ENCODE measurements around the gene EDEM1. TPM values are rescaled to one million over a fixed set of nuclear protein-coding genes. Genes with fewer than 3 reads are reported as not detected.
"Not testable (repeated sequence)": the region's sequence is repeated elsewhere in the genome, so short reads cannot be mapped to it uniquely, and the experiment has no call there.

Gene EDEM1
- total RNA-seq, 8 experiments from 2014 or later = 8.5 to 33.6 (median 13.3) TPM

DNA sequence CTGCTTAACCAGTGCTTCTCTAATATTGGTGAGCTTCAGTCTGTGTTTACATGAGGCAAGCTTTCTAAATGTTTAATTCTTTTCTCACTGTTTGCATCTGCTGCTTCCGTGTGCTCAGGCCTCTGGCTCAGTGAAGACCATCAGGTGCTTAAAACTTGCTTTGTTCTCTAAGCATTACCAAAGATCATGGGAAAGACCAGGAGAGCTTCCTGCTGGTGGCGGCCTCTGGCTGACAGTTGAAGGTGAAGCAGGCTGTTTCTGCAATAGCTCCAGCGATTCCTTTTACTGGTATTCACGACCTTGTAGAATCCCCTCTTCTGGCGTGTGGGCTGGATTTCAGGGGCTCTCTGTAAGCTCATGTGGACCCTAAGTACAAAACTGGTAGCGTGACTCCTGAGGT lies 45.1 kb downstream of the EDEM1 start:
- WGBS, 10 experiments = 29 to 83% (median 73%) methylated on average over 1 to 6 of the region's 6 CpGs; no CpG with 5 or more reads in 2 of the 10 experiments
- no peak for ATAC-seq (replicated peaks in 6 of 8)
- in situ Hi-C loops (cut with MboI; ENCODE audit: low pct_unique_long_range_greater_than_20kb in 2 of 9, low sequenced_read_pairs in 9 of 9, unreplicated experiment in 9 of 9) = no loop called here
- Histone ChIP-seq H3K4me3 (no peak overlapping the region), H3K4me1 (replicated peaks in 1 of 2) (peaks cover 6 to 7% of the 10 kb centered on the region in 2 donors), H3K27ac (no peak overlapping the region)

DNA sequence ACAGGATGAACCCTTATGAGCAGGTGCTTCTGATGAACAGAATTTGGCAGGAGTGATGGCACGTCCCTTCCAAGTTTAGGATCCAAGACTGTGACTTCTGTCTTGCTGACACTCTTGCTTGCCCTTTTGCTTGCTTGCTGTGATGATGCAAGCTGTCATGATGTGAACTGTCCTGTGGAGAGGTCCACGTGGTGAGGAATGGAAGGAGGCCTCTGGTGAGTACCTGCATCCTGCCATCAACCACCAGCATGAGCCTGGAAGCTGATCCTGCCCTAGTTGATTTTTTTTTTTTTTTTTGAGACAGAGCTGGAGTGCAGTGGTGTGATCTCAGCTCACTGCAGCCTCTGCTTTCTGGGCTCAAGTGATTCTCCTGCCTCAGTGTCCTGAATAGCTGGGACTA lies 45.5 kb downstream of the EDEM1 start:
- in situ Hi-C loops (cut with MboI; ENCODE audit: low pct_unique_long_range_greater_than_20kb in 2 of 9, low sequenced_read_pairs in 9 of 9, unreplicated experiment in 9 of 9) = no loop called here
- Histone ChIP-seq H3K4me1 (replicated peaks in 1 of 2) (peaks cover 6 to 7% of the 10 kb centered on the region in 2 donors), H3K27ac (no peak overlapping the region), H3K4me3 (no peak overlapping the region)
- ATAC-seq (replicated peaks in 6 of 8) = peak in 1 of 8 experiments; percentile 29
- WGBS, 10 experiments = 0 to 100% (median 52%) methylated on average over 1 of the region's 2 CpGs; no CpG with 5 or more reads in 4 of the 10 experiments

DNA sequence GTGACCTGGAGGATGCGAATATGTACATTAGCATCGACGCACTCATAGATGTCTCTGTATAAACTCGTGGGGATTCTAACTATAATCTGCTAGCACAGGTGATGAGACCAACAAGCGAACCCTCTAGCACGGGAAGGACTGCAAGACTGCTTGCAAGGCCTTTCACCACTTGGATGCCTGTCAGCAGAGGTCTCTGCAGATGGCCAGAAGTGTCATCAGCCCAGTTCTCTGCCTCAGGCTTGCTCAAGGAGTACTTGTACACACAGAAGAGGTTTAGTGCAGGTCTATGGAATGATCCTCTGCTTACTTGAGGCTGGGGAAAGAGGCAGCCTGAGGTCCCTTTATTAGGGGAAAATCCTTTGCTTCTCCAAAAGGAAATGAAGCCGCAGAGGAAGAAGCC lies 48.1 kb downstream of the EDEM1 start:
- H3K27ac ChIP-seq = no peak overlapping the region
- no peak overlapping the region for H3K4me3 ChIP-seq
- no peak for ATAC-seq (replicated peaks in 6 of 8)
- in situ Hi-C loops (cut with MboI; ENCODE audit: low pct_unique_long_range_greater_than_20kb in 2 of 9, low sequenced_read_pairs in 9 of 9, unreplicated experiment in 9 of 9) = no loop called here
- peaks cover 6 to 7% of the 10 kb centered on the region in 2 donors for H3K4me1 ChIP-seq (replicated peaks in 1 of 2)
- 66 to 86% (median 77%) methylated on average over 2 to 7 of the region's 7 CpGs; no CpG with 5 or more reads in 1 of the 10 experiments for WGBS, 10 experiments

DNA sequence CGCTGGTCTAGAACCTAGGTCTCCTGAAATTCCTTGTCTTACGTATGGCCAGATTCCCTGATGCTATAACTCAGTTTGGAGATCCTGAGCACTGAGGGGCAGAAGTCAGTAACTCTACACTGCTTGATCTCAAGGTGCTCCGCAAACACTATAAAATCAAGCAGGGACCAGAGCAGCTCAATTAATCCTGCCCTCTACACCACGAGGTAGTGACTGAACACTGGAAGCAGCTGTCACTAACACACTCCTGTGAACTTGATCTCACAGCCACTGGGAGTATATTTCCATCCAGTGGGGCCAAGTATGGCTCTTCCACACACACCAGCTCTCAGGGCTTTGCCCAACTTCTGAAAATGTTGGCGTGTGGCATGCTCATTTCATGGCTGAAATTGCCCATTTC lies 51.0 kb downstream of the EDEM1 start:
- H3K27ac ChIP-seq = no peak overlapping the region
- ATAC-seq (replicated peaks in 6 of 8) = no peak
- 10 to 100% (median 60%) methylated on average over 1 to 5 of the region's 5 CpGs; no CpG with 5 or more reads in 3 of the 10 experiments for WGBS, 10 experiments
- H3K4me1 ChIP-seq (replicated peaks in 1 of 2) = no peaks in the 10 kb centered on the region
- no peak overlapping the region for H3K4me3 ChIP-seq
- in situ Hi-C loops (cut with MboI; ENCODE audit: low pct_unique_long_range_greater_than_20kb in 2 of 9, low sequenced_read_pairs in 9 of 9, unreplicated experiment in 9 of 9) = no loop called here

DNA sequence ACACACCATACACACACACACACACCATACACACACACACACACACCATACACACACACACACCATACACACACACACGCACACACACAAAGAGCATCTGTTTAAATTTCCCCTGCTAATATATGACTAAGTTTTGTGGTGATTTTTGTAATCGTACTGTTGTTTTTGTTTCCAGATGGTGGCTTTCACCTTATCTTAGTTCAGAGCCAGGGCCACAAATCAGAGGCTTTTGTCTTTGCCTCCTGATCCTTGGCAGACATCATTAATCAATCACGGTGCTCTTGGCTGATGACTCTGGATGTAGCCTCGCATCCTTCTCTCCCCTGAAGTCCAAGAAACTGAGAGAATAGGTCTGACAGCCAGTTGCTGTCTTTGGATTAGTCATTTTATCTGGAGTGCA lies 52.1 kb downstream of the EDEM1 start:
- Histone ChIP-seq H3K27ac (no peak overlapping the region), H3K4me3 (no peak overlapping the region), H3K4me1 (replicated peaks in 1 of 2) (no peaks in the 10 kb centered on the region)
- in situ Hi-C loops (cut with MboI; ENCODE audit: low pct_unique_long_range_greater_than_20kb in 2 of 9, low sequenced_read_pairs in 9 of 9, unreplicated experiment in 9 of 9) = no loop called here
- WGBS, 10 experiments = 0 to 48% (median 25%) methylated on average over 1 to 3 of the region's 4 CpGs; no CpG with 5 or more reads in 3 of the 10 experiments
- ATAC-seq (replicated peaks in 6 of 8) = peak in 1 of 8 experiments; percentile 26

DNA sequence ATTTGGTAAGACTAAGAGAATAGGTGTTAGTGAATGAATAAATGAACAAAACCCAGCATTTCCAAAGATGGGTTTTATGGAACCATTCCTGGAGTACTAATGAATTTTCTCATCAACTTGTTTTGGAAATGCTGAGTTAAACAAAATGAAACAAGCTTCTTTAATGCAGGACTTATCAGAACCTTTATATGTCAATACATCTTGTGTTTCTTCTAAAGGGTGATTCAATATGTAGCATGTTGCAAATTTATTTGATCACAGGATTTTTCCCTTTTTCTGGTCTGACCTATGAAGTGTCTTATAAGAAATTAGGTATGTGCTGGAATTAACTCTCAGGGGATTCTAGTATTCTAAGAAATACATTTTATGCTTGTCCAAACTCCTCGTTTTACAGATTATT lies 53.2 kb downstream of the EDEM1 start:
- ATAC-seq (replicated peaks in 6 of 8) = no peak
- in situ Hi-C loops (cut with MboI; ENCODE audit: low pct_unique_long_range_greater_than_20kb in 2 of 9, low sequenced_read_pairs in 9 of 9, unreplicated experiment in 9 of 9) = no loop called here
- no peak overlapping the region for H3K27ac ChIP-seq
- H3K4me1 ChIP-seq (replicated peaks in 1 of 2) = no peaks in the 10 kb centered on the region
- no peak overlapping the region for H3K4me3 ChIP-seq
- 14 to 100% (median 50%) methylated on average over 1 of the region's 1 CpG; no CpG with 5 or more reads in 1 of the 10 experiments for WGBS, 10 experiments

DNA sequence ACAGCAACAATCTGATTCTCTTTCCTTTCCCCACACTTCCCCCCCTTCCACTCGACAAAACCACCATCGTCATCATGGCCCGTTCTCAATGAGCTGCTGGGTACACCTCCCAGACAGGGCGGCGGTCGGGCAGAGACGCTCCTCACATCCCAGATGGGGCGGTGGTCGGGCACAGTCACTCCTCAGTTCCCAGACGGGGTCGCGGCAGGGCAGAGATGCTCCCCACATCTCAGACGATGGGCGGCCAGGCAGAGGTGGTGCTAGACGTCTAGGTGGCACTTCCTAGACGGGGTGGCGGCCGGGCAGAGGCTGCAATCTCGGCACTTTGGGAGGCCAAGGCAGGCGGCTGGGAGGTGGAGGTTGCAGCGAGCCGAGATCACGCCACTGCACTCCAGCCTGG lies 55.3 kb downstream of the EDEM1 start:
- H3K27ac ChIP-seq; ATAC-seq (replicated peaks in 6 of 8); H3K4me1 ChIP-seq (replicated peaks in 1 of 2); in situ Hi-C loops (cut with MboI; ENCODE audit: low pct_unique_long_range_greater_than_20kb in 2 of 9, low sequenced_read_pairs in 9 of 9, unreplicated experiment in 9 of 9); H3K4me3 ChIP-seq: not testable (repeated sequence)
- no CpG with 5 or more reads among the region's 23 CpGs for WGBS, 10 experiments

DNA sequence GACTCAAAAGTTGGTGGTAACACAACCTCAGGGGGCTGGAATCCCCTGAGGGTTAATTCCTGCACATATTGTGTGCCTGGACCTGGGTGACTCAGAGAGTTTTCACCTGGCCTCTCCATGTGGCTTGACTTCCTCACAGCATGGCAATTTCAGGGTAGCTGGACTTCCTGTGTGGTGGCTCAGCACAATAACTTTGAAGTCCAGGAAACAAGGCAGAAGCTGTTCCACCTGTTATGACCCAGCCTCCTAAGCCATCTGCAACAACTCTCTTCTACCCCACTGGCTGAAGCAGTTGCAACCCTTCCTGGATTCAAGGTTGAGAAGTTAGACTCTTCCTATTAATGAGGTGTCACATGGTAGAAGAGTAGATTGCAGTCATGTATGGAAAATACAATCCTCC lies 58.4 kb downstream of the EDEM1 start:
- no peak overlapping the region for H3K4me3 ChIP-seq
- peaks cover 14% of the 10 kb centered on the region in 2 donors for H3K4me1 ChIP-seq (replicated peaks in 1 of 2)
- in situ Hi-C loops (cut with MboI; ENCODE audit: low pct_unique_long_range_greater_than_20kb in 2 of 9, low sequenced_read_pairs in 9 of 9, unreplicated experiment in 9 of 9) = no loop called here
- no peak for ATAC-seq (replicated peaks in 6 of 8)
- H3K27ac ChIP-seq = no peak overlapping the region

DNA sequence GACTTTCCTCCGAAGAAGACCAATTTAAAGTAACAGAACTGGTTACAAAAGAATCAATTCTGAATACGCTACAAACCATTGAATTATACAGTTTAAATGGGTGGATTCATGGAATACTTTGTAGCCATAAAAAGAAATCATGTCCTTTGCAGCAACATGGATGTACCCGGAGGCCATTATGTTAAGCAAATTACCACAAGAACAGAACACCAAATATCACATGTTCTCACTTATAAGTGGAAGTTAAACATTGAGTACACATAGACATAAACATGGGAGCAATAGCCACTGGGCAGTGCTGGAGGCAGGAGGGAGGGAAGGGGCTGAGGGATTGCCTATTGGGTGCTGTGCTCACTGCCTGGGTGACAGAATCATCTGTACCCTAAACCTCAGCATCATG lies 61.3 kb downstream of the EDEM1 start:
- Histone ChIP-seq H3K4me1 (replicated peaks in 1 of 2) (peaks cover 17% of the 10 kb centered on the region in 2 donors), H3K27ac (no peak overlapping the region), H3K4me3 (no peak overlapping the region)
- WGBS, 10 experiments = 8 to 92% (median 79%) methylated on average over 2 to 3 of the region's 3 CpGs
- peak in 3 of 8 experiments; percentile 18 to 52 (median 44) for ATAC-seq (replicated peaks in 6 of 8)
- in situ Hi-C loops (cut with MboI; ENCODE audit: low pct_unique_long_range_greater_than_20kb in 2 of 9, low sequenced_read_pairs in 9 of 9, unreplicated experiment in 9 of 9) = no loop called here

DNA sequence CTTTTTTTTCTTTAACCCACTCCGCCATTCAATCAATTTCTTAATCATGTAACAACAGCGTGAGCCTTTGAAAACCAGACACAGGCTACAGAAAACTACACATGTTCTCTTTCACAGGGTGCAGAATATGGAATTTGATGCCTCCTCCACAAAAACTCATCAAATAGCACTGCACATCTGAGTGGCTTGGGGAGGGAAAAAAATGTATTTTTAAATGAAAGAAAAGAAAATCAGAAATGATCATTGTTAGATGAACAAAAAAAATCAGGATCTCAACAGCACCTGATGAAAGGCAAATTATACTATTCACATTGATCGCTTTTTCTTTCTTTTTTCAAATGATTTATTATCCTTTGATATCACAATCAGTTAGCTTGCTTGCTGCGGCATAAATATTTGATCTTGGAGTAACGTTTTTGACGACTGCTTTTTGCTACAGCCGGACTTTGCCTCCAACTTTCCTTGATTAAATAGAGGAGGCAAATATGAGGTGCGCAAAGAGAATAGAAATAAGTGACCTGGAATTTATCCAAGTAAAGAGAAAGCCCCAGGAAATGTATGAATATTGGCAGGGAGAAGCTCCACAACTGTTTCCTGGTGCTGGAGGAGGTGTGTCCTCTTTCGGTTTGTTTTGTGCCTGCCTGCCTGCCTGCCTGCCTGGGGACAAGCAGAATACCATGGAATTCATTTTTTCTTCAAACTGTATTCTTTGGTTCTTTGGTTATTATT lies 63.1 kb downstream of the EDEM1 start:
- 3 to 80% (median 43%) methylated on average over 3 to 9 of the region's 9 CpGs; no CpG with 5 or more reads in 1 of the 10 experiments for WGBS, 10 experiments
- ATAC-seq (replicated peaks in 6 of 8) = peak in 3 of 8 experiments; percentile 82 to 89 (median 83)

DNA sequence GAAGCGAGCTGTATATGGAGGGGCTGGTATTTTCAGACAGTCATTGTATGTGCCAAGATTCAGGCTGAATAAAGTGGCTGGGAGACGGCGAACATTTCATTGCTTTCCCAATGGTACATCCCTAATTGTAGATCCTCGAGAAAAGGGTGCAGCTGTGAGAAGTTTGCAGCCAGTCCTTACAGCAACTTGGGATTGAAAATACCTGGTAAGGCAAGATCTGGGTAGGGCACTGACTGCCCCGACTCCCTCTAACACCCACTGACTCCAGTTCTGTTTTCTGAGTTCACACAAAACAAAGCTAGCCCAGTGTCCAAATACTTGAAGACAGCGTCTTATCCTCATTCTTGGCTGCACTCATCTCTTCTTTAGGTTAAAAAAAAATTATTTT lies 63.7 kb downstream of the EDEM1 start:
- ATAC-seq (replicated peaks in 6 of 8) = peak in 2 of 8 experiments; percentile 22 to 42
- in situ Hi-C loops (cut with MboI; ENCODE audit: low pct_unique_long_range_greater_than_20kb in 2 of 9, low sequenced_read_pairs in 9 of 9, unreplicated experiment in 9 of 9) = no loop called here
- no peak overlapping the region for H3K27ac ChIP-seq

More for the DNA sequence above, 63.1 kb downstream of the EDEM1 start:
- Histone ChIP-seq H3K27ac (no peak overlapping the region), H3K4me3 (no peak overlapping the region), H3K4me1 (replicated peaks in 1 of 2) (peaks cover 17% of the 10 kb centered on the region in 2 donors)
- in situ Hi-C loops (cut with MboI; ENCODE audit: low pct_unique_long_range_greater_than_20kb in 2 of 9, low sequenced_read_pairs in 9 of 9, unreplicated experiment in 9 of 9) = no loop called here

DNA sequence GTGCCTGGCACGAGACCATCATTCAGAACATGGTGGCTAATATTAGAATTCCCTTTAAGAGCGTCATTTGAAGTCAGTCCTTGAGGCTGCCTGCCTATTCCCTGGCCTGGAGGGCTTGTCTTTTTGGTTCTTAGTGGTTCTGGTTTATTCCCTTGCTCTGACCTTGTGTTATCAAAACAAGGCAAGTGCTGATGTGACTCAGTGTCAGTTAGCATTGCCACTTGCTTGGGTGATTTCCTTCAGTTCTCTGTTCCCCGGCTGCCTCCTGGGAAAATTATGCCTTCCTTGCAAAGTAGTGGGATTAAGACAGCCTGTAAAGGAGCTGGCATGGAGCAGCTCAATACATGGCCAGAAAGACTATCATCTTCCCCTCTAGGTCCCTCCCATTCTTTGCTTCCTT lies 64.6 kb downstream of the EDEM1 start:
- Histone ChIP-seq H3K27ac (no peak overlapping the region), H3K4me1 (replicated peaks in 1 of 2) (peaks cover 17% of the 10 kb centered on the region in 2 donors), H3K4me3 (no peak overlapping the region)
- in situ Hi-C loops (cut with MboI; ENCODE audit: low pct_unique_long_range_greater_than_20kb in 2 of 9, low sequenced_read_pairs in 9 of 9, unreplicated experiment in 9 of 9) = no loop called here
- 14 to 100% (median 78%) methylated on average over 1 to 2 of the region's 3 CpGs; no CpG with 5 or more reads in 4 of the 10 experiments for WGBS, 10 experiments
- ATAC-seq (replicated peaks in 6 of 8) = no peak

More for the DNA sequence above, 63.7 kb downstream of the EDEM1 start:
- 0 to 100% (median 66%) methylated on average over 1 to 6 of the region's 6 CpGs; no CpG with 5 or more reads in 1 of the 10 experiments for WGBS, 10 experiments
- Histone ChIP-seq H3K4me3 (no peak overlapping the region), H3K4me1 (replicated peaks in 1 of 2) (peaks cover 17% of the 10 kb centered on the region in 2 donors)

DNA sequence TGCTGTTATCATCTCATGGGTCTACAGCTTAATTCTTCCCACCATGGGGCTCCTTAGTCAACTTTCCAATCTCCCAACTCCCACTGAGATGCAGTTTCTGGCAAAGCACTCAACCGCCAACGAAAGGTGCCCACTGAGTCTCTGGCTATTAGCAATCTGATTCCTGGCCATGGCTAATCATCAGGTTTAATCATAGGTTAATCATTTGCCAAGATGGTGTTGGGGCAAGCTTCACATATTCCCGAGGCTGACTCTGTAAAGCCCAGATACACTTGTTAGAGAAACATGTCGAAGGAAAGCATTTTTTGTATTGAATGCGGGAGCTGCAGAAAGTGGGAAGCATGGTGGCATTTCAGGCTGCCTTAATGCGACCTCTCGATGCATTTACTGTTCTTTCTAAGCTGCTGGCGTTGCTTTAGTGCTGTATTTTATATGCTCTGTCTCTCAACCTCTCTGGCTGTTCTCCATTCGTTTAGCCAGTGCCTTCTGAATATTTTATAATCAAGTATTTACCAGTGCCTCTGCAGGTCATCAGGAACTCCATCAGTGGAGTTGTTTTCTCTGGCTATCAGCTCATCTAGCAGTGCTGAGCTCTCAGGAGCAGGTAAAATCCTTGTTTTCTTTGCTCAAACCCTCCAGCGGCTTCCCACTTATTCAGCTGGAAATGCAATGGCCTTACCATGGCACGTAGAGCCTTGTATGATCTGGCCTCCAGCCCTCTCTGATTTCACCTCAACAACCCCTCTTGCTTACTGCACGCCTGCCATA lies 67.0 kb downstream of the EDEM1 start:
- in situ Hi-C loops (cut with MboI; ENCODE audit: low pct_unique_long_range_greater_than_20kb in 2 of 9, low sequenced_read_pairs in 9 of 9, unreplicated experiment in 9 of 9) = no loop called here
- ATAC-seq (replicated peaks in 6 of 8) = no peak
- peaks cover 10% of the 10 kb centered on the region in 2 donors for H3K4me1 ChIP-seq (replicated peaks in 1 of 2)
- WGBS, 10 experiments = 46 to 100% (median 73%) methylated on average over 3 to 10 of the region's 12 CpGs
- H3K4me3 ChIP-seq = no peak overlapping the region
- no peak overlapping the region for H3K27ac ChIP-seq

All from motor neuron (in vitro differentiated cells).